ENCODE data around the gene ZNF22. TPM values are rescaled to one million over a fixed set of nuclear protein-coding genes. Genes with fewer than 3 reads are reported as not detected.

Gene ZNF22
- total RNA-seq, 1 donor from 2014 or later: 81.0 TPM

- H3K79me2 ChIP-seq (ENCODE audit: low read depth): peaks cover 37% of the 10 kb centered on the region
- H4K20me1 ChIP-seq (ENCODE audit: low read depth): peaks cover 23% of the 10 kb centered on the region
- H3K9ac ChIP-seq: no peak overlapping the region
- peak overlapping the region; percentile 77 for H3K4me2 ChIP-seq
- H3F3A ChIP-seq (ENCODE audit: low read depth): peaks cover 19% of the 10 kb centered on the region
- DNase-seq (ENCODE audit: low spot score): peak; percentile 63
- peaks cover 18% of the 10 kb centered on the region for H3K36me3 ChIP-seq
- H3K27ac ChIP-seq: no peak overlapping the region
- no peaks in the 10 kb centered on the region for H3K9me3 ChIP-seq (ENCODE audit: low read depth)
- no peaks in the 10 kb centered on the region for H3K27me3 ChIP-seq
- peaks cover 6% of the 10 kb centered on the region for H3K27me3 Mint-ChIP-seq (ENCODE audit: insufficient read depth, low read depth)
- H3K9me3 Mint-ChIP-seq: peaks cover 41% of the 10 kb centered on the region
- H3K27ac Mint-ChIP-seq: no peak overlapping the region
- TF ChIP-seq, protein P1, sequence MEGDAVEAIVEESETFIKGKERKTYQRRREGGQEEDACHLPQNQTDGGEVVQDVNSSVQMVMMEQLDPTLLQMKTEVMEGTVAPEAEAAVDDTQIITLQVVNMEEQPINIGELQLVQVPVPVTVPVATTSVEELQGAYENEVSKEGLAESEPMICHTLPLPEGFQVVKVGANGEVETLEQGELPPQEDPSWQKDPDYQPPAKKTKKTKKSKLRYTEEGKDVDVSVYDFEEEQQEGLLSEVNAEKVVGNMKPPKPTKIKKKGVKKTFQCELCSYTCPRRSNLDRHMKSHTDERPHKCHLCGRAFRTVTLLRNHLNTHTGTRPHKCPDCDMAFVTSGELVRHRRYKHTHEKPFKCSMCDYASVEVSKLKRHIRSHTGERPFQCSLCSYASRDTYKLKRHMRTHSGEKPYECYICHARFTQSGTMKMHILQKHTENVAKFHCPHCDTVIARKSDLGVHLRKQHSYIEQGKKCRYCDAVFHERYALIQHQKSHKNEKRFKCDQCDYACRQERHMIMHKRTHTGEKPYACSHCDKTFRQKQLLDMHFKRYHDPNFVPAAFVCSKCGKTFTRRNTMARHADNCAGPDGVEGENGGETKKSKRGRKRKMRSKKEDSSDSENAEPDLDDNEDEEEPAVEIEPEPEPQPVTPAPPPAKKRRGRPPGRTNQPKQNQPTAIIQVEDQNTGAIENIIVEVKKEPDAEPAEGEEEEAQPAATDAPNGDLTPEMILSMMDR (IDR thresholded peaks at IDR 0.05): peak; percentile 22
- TF ChIP-seq EZH2phosphoT487 (IDR thresholded peaks at IDR 0.05): no peak
- H3K4me3 ChIP-seq: peak overlapping the region; percentile 52
- H3K4me3 Mint-ChIP-seq: peak overlapping the region; percentile 84
- H3K4me1 Mint-ChIP-seq: peaks cover 12% of the 10 kb centered on the region
- H2AFZ ChIP-seq (replicated peaks): peak overlapping the region; percentile 30
- H3K36me3 Mint-ChIP-seq: peaks cover 38% of the 10 kb centered on the region
- peaks cover 10% of the 10 kb centered on the region for H3K4me1 ChIP-seq
Measured at GRCh38 chr10:45001381-45002148, 842 bp downstream of the ZNF22 start.

DNA sequence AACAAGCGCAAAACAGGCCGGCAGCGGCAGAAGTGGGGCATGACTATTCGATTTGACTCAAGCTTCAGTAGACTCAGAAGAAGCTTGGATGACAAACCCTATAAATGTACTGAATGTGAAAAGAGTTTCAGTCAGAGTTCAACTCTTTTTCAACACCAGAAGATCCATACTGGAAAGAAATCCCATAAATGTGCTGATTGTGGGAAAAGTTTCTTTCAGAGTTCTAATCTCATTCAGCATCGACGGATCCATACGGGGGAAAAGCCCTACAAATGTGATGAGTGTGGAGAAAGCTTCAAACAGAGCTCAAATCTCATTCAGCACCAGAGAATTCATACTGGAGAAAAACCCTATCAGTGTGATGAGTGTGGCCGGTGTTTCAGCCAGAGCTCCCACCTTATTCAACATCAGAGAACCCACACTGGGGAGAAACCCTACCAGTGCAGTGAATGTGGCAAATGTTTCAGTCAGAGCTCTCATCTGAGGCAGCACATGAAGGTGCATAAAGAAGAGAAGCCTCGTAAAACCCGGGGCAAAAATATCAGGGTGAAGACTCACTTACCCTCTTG lies 2.8 kb downstream of the ZNF22 start:
- Mint-ChIP-seq H3K4me3 (no peak overlapping the region), H3K27me3 (ENCODE audit: insufficient read depth, low read depth) (peaks cover 6% of the 10 kb centered on the region), H3K9me3 (peaks cover 41% of the 10 kb centered on the region), H3K36me3 (peaks cover 38% of the 10 kb centered on the region), H3K27ac (no peak overlapping the region), H3K4me1 (peaks cover 12% of the 10 kb centered on the region)
- Histone ChIP-seq H3K9ac (no peak overlapping the region), H3K4me2 (no peak overlapping the region), H3K9me3 (ENCODE audit: low read depth) (no peaks in the 10 kb centered on the region), H3F3A (ENCODE audit: low read depth) (peaks cover 22% of the 10 kb centered on the region), H3K27me3 (no peaks in the 10 kb centered on the region), H3K27ac (no peak overlapping the region), H2AFZ (replicated peaks) (no peak overlapping the region), H3K4me3 (no peak overlapping the region), H3K4me1 (peaks cover 10% of the 10 kb centered on the region), H3K36me3 (peaks cover 18% of the 10 kb centered on the region), H3K79me2 (ENCODE audit: low read depth) (peaks cover 37% of the 10 kb centered on the region), H4K20me1 (ENCODE audit: low read depth) (peaks cover 23% of the 10 kb centered on the region)
- no peak for TF ChIP-seq EZH2phosphoT487 (IDR thresholded peaks at IDR 0.05)
- no peak for TF ChIP-seq EZH2 (IDR thresholded peaks at IDR 0.05)
- TF ChIP-seq, protein P1 (IDR thresholded peaks at IDR 0.05): no peak
- no peak for DNase-seq (ENCODE audit: low spot score)

- Histone ChIP-seq H3K9ac (no peak overlapping the region), H3K4me3 (no peak overlapping the region), H4K20me1 (ENCODE audit: low read depth) (peaks cover 23% of the 10 kb centered on the region), H3K4me1 (peaks cover 9% of the 10 kb centered on the region), H3F3A (ENCODE audit: low read depth) (peaks cover 17% of the 10 kb centered on the region), H3K27me3 (no peaks in the 10 kb centered on the region), H3K36me3 (peaks cover 18% of the 10 kb centered on the region), H3K27ac (no peak overlapping the region), H2AFZ (replicated peaks) (no peak overlapping the region), H3K9me3 (ENCODE audit: low read depth) (no peaks in the 10 kb centered on the region), H3K79me2 (ENCODE audit: low read depth) (peaks cover 37% of the 10 kb centered on the region), H3K4me2 (no peak overlapping the region)
- TF ChIP-seq, protein P1 (IDR thresholded peaks at IDR 0.05): no peak
- no peak for TF ChIP-seq EZH2phosphoT487 (IDR thresholded peaks at IDR 0.05)
- TF ChIP-seq EZH2 (IDR thresholded peaks at IDR 0.05): no peak
- DNase-seq (ENCODE audit: low spot score): no peak
- peaks cover 37% of the 10 kb centered on the region for H3K36me3 Mint-ChIP-seq
- no peak overlapping the region for H3K4me3 Mint-ChIP-seq
- H3K27ac Mint-ChIP-seq: no peak overlapping the region
- H3K9me3 Mint-ChIP-seq: peaks cover 41% of the 10 kb centered on the region
- peaks cover 5% of the 10 kb centered on the region for H3K27me3 Mint-ChIP-seq (ENCODE audit: insufficient read depth, low read depth)
- peaks cover 12% of the 10 kb centered on the region for H3K4me1 Mint-ChIP-seq
Measured at GRCh38 chr10:45004661-45005060, 3.9 kb downstream of the ZNF22 start.
